ENCODE measurements around the gene TMEM38B.
A peak's percentile ranks its signal among the peaks of the same experiment; 100 is the strongest.

Gene TMEM38B

GRCh38 chr9:105672711-105673234, 21.6 kb upstream of the TMEM38B start:
- Histone ChIP-seq H3K36me3 (replicated peaks) (no peaks in the 10 kb centered on the region), H3K9me3 (no peaks in the 10 kb centered on the region; the same call in 1 of the 2 replicates), H3K4me3 (no peak overlapping the region), H3K27me3 (ENCODE audit: low read depth) (no peaks in the 10 kb centered on the region), H3K4me1 (peaks cover 26% of the 10 kb centered on the region)
- in situ Hi-C loops (cut with MboI; ENCODE audit: low sequenced_read_pairs): no loop called here
- DNase-seq (ENCODE audit: low spot score in 2 of 2): no peak

GRCh38 chr9:105673850-105674387, 20.4 kb upstream of the TMEM38B start:
- no peak for DNase-seq (ENCODE audit: low spot score in 2 of 2)
- in situ Hi-C loops (cut with MboI; ENCODE audit: low sequenced_read_pairs): no loop called here
- Histone ChIP-seq H3K4me3 (no peak overlapping the region), H3K36me3 (replicated peaks) (no peaks in the 10 kb centered on the region), H3K4me1 (peaks cover 35% of the 10 kb centered on the region), H3K9me3 (no peaks in the 10 kb centered on the region), H3K27me3 (ENCODE audit: low read depth) (no peaks in the 10 kb centered on the region)

GRCh38 chr9:105676351-105676923, 17.9 kb upstream of the TMEM38B start:
- peak; percentile 82 to 98 for DNase-seq (ENCODE audit: low spot score in 2 of 2)
- Histone ChIP-seq H3K4me3 (no peak overlapping the region), H3K27me3 (ENCODE audit: low read depth) (no peaks in the 10 kb centered on the region), H3K9me3 (no peaks in the 10 kb centered on the region), H3K36me3 (replicated peaks) (no peaks in the 10 kb centered on the region), H3K4me1 (peaks cover 36% of the 10 kb centered on the region)
- in situ Hi-C loops (cut with MboI; ENCODE audit: low sequenced_read_pairs): no loop called here

GRCh38 chr9:105678163-105678562, 16.2 kb upstream of the TMEM38B start:
- no peak overlapping the region for H3K4me3 ChIP-seq
- peaks cover 36% of the 10 kb centered on the region for H3K4me1 ChIP-seq
- H3K36me3 ChIP-seq (replicated peaks): no peaks in the 10 kb centered on the region
- DNase-seq (ENCODE audit: low spot score in 2 of 2): no peak
- in situ Hi-C loops (cut with MboI; ENCODE audit: low sequenced_read_pairs): no loop called here
- no peaks in the 10 kb centered on the region for H3K27me3 ChIP-seq (ENCODE audit: low read depth)
- no peaks in the 10 kb centered on the region for H3K9me3 ChIP-seq

- Histone ChIP-seq H3K36me3 (replicated peaks) (no peaks in the 10 kb centered on the region), H3K27me3 (ENCODE audit: low read depth) (no peaks in the 10 kb centered on the region), H3K4me1 (peaks cover 36% of the 10 kb centered on the region), H3K4me3 (no peak overlapping the region), H3K9me3 (no peaks in the 10 kb centered on the region)
- DNase-seq (ENCODE audit: low spot score in 2 of 2): no peak
- in situ Hi-C loops (cut with MboI; ENCODE audit: low sequenced_read_pairs): no loop called here
Measured at GRCh38 chr9:105678781-105679180, 15.6 kb upstream of the TMEM38B start.

GRCh38 chr9:105679257-105680022, 14.9 kb upstream of the TMEM38B start:
- Histone ChIP-seq H3K27me3 (ENCODE audit: low read depth) (no peaks in the 10 kb centered on the region), H3K4me1 (peaks cover 36% of the 10 kb centered on the region), H3K9me3 (no peaks in the 10 kb centered on the region), H3K36me3 (replicated peaks) (no peaks in the 10 kb centered on the region), H3K4me3 (no peak overlapping the region)
- peak in 1 of 2 experiments; percentile 36 for DNase-seq (ENCODE audit: low spot score in 2 of 2)
- in situ Hi-C loops (cut with MboI; ENCODE audit: low sequenced_read_pairs): no loop called here

- Histone ChIP-seq H3K27me3 (ENCODE audit: low read depth) (no peaks in the 10 kb centered on the region), H3K4me3 (no peak overlapping the region), H3K36me3 (replicated peaks) (no peaks in the 10 kb centered on the region), H3K4me1 (peaks cover 29% of the 10 kb centered on the region), H3K9me3 (no peaks in the 10 kb centered on the region)
- in situ Hi-C loops (cut with MboI; ENCODE audit: low sequenced_read_pairs): no loop called here
- DNase-seq (ENCODE audit: low spot score in 2 of 2): no peak
Measured at GRCh38 chr9:105681313-105681712, 13.0 kb upstream of the TMEM38B start.

GRCh38 chr9:105681724-105682123, 12.6 kb upstream of the TMEM38B start:
- Histone ChIP-seq H3K4me3 (no peak overlapping the region), H3K9me3 (no peaks in the 10 kb centered on the region), H3K4me1 (peaks cover 27% of the 10 kb centered on the region), H3K27me3 (ENCODE audit: low read depth) (no peaks in the 10 kb centered on the region), H3K36me3 (replicated peaks) (no peaks in the 10 kb centered on the region)
- no peak for DNase-seq (ENCODE audit: low spot score in 2 of 2)
- in situ Hi-C loops (cut with MboI; ENCODE audit: low sequenced_read_pairs): no loop called here

GRCh38 chr9:105683688-105684275, 10.6 kb upstream of the TMEM38B start:
- Histone ChIP-seq H3K4me1 (peaks cover 10% of the 10 kb centered on the region), H3K9me3 (no peaks in the 10 kb centered on the region), H3K36me3 (replicated peaks) (no peaks in the 10 kb centered on the region), H3K27me3 (ENCODE audit: low read depth) (no peaks in the 10 kb centered on the region), H3K4me3 (no peak overlapping the region)
- DNase-seq (ENCODE audit: low spot score in 2 of 2): no peak
- in situ Hi-C loops (cut with MboI; ENCODE audit: low sequenced_read_pairs): no loop called here

GRCh38 chr9:105686936-105687335, 7.4 kb upstream of the TMEM38B start:
- in situ Hi-C loops (cut with MboI; ENCODE audit: low sequenced_read_pairs): no loop called here
- no peaks in the 10 kb centered on the region for H3K4me1 ChIP-seq
- no peaks in the 10 kb centered on the region for H3K27me3 ChIP-seq (ENCODE audit: low read depth)
- no peak for DNase-seq (ENCODE audit: low spot score in 2 of 2)
- no peaks in the 10 kb centered on the region for H3K9me3 ChIP-seq
- H3K36me3 ChIP-seq (replicated peaks): no peaks in the 10 kb centered on the region
- no peak overlapping the region for H3K4me3 ChIP-seq

- Histone ChIP-seq H3K4me3 (no peak overlapping the region), H3K9me3 (no peaks in the 10 kb centered on the region), H3K27me3 (ENCODE audit: low read depth) (0 out of 2 replicates have a peak, but pooled peaks cover 4% of the 10 kb centered on the region), H3K36me3 (replicated peaks) (no peaks in the 10 kb centered on the region), H3K4me1 (peaks cover 14% of the 10 kb centered on the region; the same call in 1 of the 2 replicates)
- no peak for DNase-seq (ENCODE audit: low spot score in 2 of 2)
- in situ Hi-C loops (cut with MboI; ENCODE audit: low sequenced_read_pairs): no loop called here
Measured at GRCh38 chr9:105690742-105691141, 3.6 kb upstream of the TMEM38B start.

- Histone ChIP-seq H3K27me3 (ENCODE audit: low read depth) (0 out of 2 replicates have a peak, but pooled peaks cover 4% of the 10 kb centered on the region), H3K4me1 (peaks cover 17% of the 10 kb centered on the region; the same call in 1 of the 2 replicates), H3K36me3 (replicated peaks) (no peaks in the 10 kb centered on the region), H3K9me3 (no peaks in the 10 kb centered on the region), H3K4me3 (peak overlapping the region; percentile 56)
- no peak for DNase-seq (ENCODE audit: low spot score in 2 of 2)
- in situ Hi-C loops (cut with MboI; ENCODE audit: low sequenced_read_pairs): no loop called here
Measured at GRCh38 chr9:105693435-105694189, 729 bp upstream of the TMEM38B start.

- H3K4me1 ChIP-seq: peaks cover 28% of the 10 kb centered on the region
- no peaks in the 10 kb centered on the region for H3K9me3 ChIP-seq
- no peaks in the 10 kb centered on the region for H3K36me3 ChIP-seq (replicated peaks)
- peak overlapping the region; percentile 56 for H3K4me3 ChIP-seq
- 0 out of 2 replicates have a peak, but pooled peaks cover 4% of the 10 kb centered on the region for H3K27me3 ChIP-seq (ENCODE audit: low read depth)
- in situ Hi-C loops (cut with MboI; ENCODE audit: low sequenced_read_pairs): no loop called here
- peak; percentile 34 to 72 for DNase-seq (ENCODE audit: low spot score in 2 of 2)
Measured at GRCh38 chr9:105694848-105695581, 674 bp downstream of the TMEM38B start.
